HepG2 (cell line): Measurements from ENCODE around the gene TFAP2C. TPM values are rescaled to one million over a fixed set of nuclear protein-coding genes. Genes with fewer than 3 reads are reported as not detected.

Experiments
- ATAC-seq: fragments of 200-7000 bp; cut with Tn5 transposase; 3 replicates; pipeline ENCODE4 v1.9.1; 2020; ENCODE audit warnings: mild to moderate bottlenecking, moderate library complexity
- BruUV-seq: library from RNA; stranded (reverse); fragments of 400-500 nt; replicated peaks from 2 replicates; lab custom pipeline; 2021; lab: Mats Ljungman, UMichigan
- CTCF ChIA-PET: fragments of 300-600 bp; formaldehyde crosslinking; extraction: SDS; loops from one replicate; lab custom pipeline; 2021; ENCODE audit warnings: low total read pairs, inconsistent platforms, low intra/inter-chr PET ratio; lab: Yijun Ruan, JAX
- POLR2A ChIA-PET: fragments of 350-600 bp; sonication (Branson Sonifier 250); formaldehyde crosslinking; loops from one replicate; lab custom pipeline; 2020; ENCODE audit warnings: antibody characterized with exemption, inconsistent platforms; lab: Yijun Ruan, JAX
- DNase-seq: peaks from one replicate; pipeline ENCODE4 v3.0.0-alpha.2; 2015; ENCODE audit warnings: low spot score
- FAIRE-seq: peaks from 3 replicates; lab custom pipeline; 2011; peaks lifted over from hg19 to GRCh38; lab: Jason Lieb, UNC
- H2AFZ ChIP-seq: one replicate; pipeline ENCODE4 v1.6.1; 2011; ENCODE audit warnings: low read length, inconsistent platforms
- H3K27ac ChIP-seq: fragments of 300-600 bp; 3 replicates; pipeline ENCODE4 v1.8.0; 2011; ENCODE audit warnings: mixed run types, mild to moderate bottlenecking, mixed read lengths, low read length, inconsistent platforms; ENCODE audit not compliant: insufficient read depth; ENCODE audit errors: extremely low read length
- H3K27me3 ChIP-seq, 2 experiments: fragments of 200-600 bp in 1 of 2; 2 replicates in 1 of 2; 3 replicates in 1 of 2; pipeline versions ENCODE4 v1.6.0 to v1.8.0; 2011; ENCODE audit warnings: low read length in 2 of 2, mild to moderate bottlenecking in 2 of 2, moderate library complexity in 2 of 2, inconsistent platforms in 1 of 2; ENCODE audit not compliant: insufficient read depth in 2 of 2, control insufficient read depth in 1 of 2
- H3K36me3 ChIP-seq, 2 experiments: fragments of 200-600 bp in 1 of 2; replicated peaks in 1 of 2; 2 replicates in 1 of 2; 3 replicates in 1 of 2; pipeline versions ENCODE4 v1.5.1 to v1.8.0; 2011; ENCODE audit warnings: low read length in 2 of 2, inconsistent platforms in 1 of 2; ENCODE audit not compliant: insufficient read depth in 2 of 2, control insufficient read depth in 1 of 2
- H3K4me1 ChIP-seq: 2 replicates; pipeline ENCODE4 v1.5.1; 2012; ENCODE audit warnings: low read length, inconsistent platforms; ENCODE audit not compliant: insufficient read depth
- H3K4me2 ChIP-seq: 2 replicates; pipeline ENCODE4 v1.6.0; 2011; ENCODE audit warnings: low read depth, low read length, inconsistent platforms
- H3K4me3 ChIP-seq, 3 experiments: fragments of 200-600 bp in 1 of 3; sonication (generic), shearing (Covaris generic) in 1 of 3; replicated peaks in 1 of 3; 2 replicates each; pipeline ENCODE4 v1.5.1; 2011 to 2016; ENCODE audit warnings: low read length in 3 of 3, inconsistent platforms in 2 of 3, low read depth in 2 of 3, mild to moderate bottlenecking in 2 of 3, control low read depth in 1 of 3, mixed read lengths in 1 of 3; ENCODE audit not compliant: insufficient read depth in 1 of 3
- H3K79me2 ChIP-seq: one replicate; pipeline ENCODE4 v1.6.1; 2011; ENCODE audit warnings: low read length, inconsistent platforms; ENCODE audit not compliant: insufficient read depth
- H3K9ac ChIP-seq: 2 replicates; pipeline ENCODE4 v1.6.0; 2011; ENCODE audit warnings: mild to moderate bottlenecking, low read depth, low read length, inconsistent platforms; ENCODE audit not compliant: insufficient read depth
- H3K9me3 ChIP-seq: 2 replicates; pipeline ENCODE4 v1.5.1; 2012; ENCODE audit warnings: mild to moderate bottlenecking, low read length
- H4K20me1 ChIP-seq: 2 replicates; pipeline ENCODE4 v1.6.0; 2011; ENCODE audit warnings: inconsistent platforms, mild to moderate bottlenecking, low read length, moderate library complexity; ENCODE audit not compliant: insufficient read depth
- CHD4 ChIP-seq: fragments of 200-600 bp; sonication (generic); IDR thresholded peaks from 2 replicates; pipeline ENCODE4 v1.7.0; 2017; ENCODE audit warnings: mild to moderate bottlenecking, low read length, borderline replicate concordance
- EHMT2 ChIP-seq: fragments of 200-600 bp; sonication (generic); IDR thresholded peaks from 2 replicates; pipeline ENCODE4 v1.7.0; 2017; ENCODE audit warnings: antibody characterized with exemption, low read depth, low read length, borderline replicate concordance
- HNRNPLL ChIP-seq: fragments of 200-400 bp; formaldehyde crosslinking; IDR thresholded peaks from 2 replicates; pipeline ENCODE4 v1.6.1; 2017; ENCODE audit warnings: mild to moderate bottlenecking, low read depth, low read length; ENCODE audit not compliant: poor library complexity, severe bottlenecking
- MXD3 ChIP-seq: IDR thresholded peaks from 2 replicates; pipeline ENCODE4 v1.6.1; 2016; ENCODE audit warnings: mild to moderate bottlenecking, missing biosample characterization, missing genetic modification reagents
- NCOR1 ChIP-seq: fragments of 200-600 bp; sonication (generic); IDR thresholded peaks from 2 replicates; pipeline ENCODE4 v1.7.0; 2017; ENCODE audit warnings: antibody characterized with exemption, low read length, borderline replicate concordance
- STAG1 ChIP-seq: sonication (generic); formaldehyde crosslinking; IDR thresholded peaks from 2 replicates; pipeline ENCODE4 v1.4.0; 2020; ENCODE audit warnings: missing genetic modification reagents
- ZNF768 ChIP-seq: sonication (generic); formaldehyde crosslinking; IDR thresholded peaks from 2 replicates; pipeline ENCODE4 v1.4.0; 2020; ENCODE audit warnings: missing genetic modification reagents
- WGBS: methylation state at CpG from one replicate; pipeline ENCODE4 v1.1.6; 2017; ENCODE audit warnings: low lambda C conversion rate; 5-methylcytosine and 5-hydroxymethylcytosine counted together
- in situ Hi-C: cut with HindIII; loops from 2 replicates; pipeline ENCODE4 v1.10.0; 2017; ENCODE audit warnings: low pct_unique_long_range_greater_than_20kb; ENCODE audit not compliant: extremely low pct_ligation_motif_present
- intact Hi-C: fragments of 100-400 bp; cut with micrococcal nuclease; formaldehyde crosslinking; loops from one replicate; pipeline ENCODE4 v1.10.0; 2022; ENCODE audit not compliant: unreplicated experiment
- polyA plus RNA-seq, 8 experiments: library from polyadenylated mRNA; depleted of rRNA in 3 of 8; stranded (reverse) in 7 of 8; unstranded in 1 of 8; fragments of >200 nt; fragmentation: Illumina TruSeq in 4 of 8; extraction: Trizol in 4 of 8; gene quantifications; 2 replicates each; pipeline versions ENCODE4 v1.2.1 to v1.2.3, GENCODE V29; 2011 to 2016; ENCODE audit warnings: low read depth in 4 of 8, missing spikeins in 1 of 8, mixed read lengths in 1 of 8; ENCODE audit not compliant: insufficient read depth in 1 of 8
- total RNA-seq, 5 experiments: library from RNA; depleted of rRNA; stranded (reverse); fragments of >200 nt; fragmentation: Illumina TruSeq; extraction: Trizol; gene quantifications; 2 replicates each; pipeline ENCODE4 v1.2.3, GENCODE V29; 2016; ENCODE audit warnings: low read depth in 1 of 5
- TF ChIP-seq, protein P1 (sequence below): sonication (generic); formaldehyde crosslinking; IDR thresholded peaks from 2 replicates; pipeline ENCODE4 v1.5.0; 2020; ENCODE audit warnings: mild to moderate bottlenecking, missing genetic modification reagents, moderate library complexity
- TF ChIP-seq, protein P2 (sequence below): sonication (generic); formaldehyde crosslinking; IDR thresholded peaks from 2 replicates; pipeline ENCODE4 v1.4.0; 2020; ENCODE audit warnings: missing genetic modification reagents

Gene TFAP2C
- total and polyA plus RNA-seq, 2 of the 13 experiments (the other 11 are each of a cell fraction or from before 2014, with no cell fraction given) = not detected

DNA sequence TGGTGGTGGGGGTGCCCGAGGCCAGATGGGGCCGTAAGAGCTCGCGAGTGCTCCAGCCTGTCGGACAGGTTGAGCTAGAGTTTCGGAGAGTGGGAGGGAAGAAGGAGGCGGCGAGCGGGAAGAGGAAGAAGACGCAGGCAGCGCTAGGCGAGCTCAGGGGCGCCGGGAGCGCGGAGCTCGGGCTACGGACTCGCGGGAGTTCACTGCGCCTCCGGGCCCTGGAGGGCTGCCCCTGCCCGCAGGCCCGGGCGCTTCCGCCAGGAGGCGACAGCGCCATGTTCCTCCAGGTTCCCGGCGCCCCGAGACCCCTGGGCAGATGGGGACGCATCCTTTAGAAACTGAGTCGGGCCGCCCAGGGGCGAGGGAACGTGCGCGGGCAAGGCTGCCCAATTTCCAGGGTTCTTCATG is 984 bp downstream of the TFAP2C start:
- in situ Hi-C loops = no loop called here
- Histone ChIP-seq H3K79me2 (no peaks in the 10 kb centered on the region), H3K27ac (no peak overlapping the region), H3K4me3 (no peak overlapping the region), H2AFZ (no peak overlapping the region), H3K4me1 (no peaks in the 10 kb centered on the region), H3K9me3 (no peaks in the 10 kb centered on the region), H4K20me1 (peaks cover 4% of the 10 kb centered on the region; the same call in 1 of the 2 replicates), H3K27me3 (peaks cover 11 to 95% of the 10 kb centered on the region in 2 experiments), H3K36me3 (no peaks in the 10 kb centered on the region), H3K4me2 (no peak overlapping the region), H3K9ac (no peak overlapping the region)
- ChIA-PET CTCF (no interaction called here), POLR2A (no interaction called here)
- intact Hi-C loops = no loop called here
- FAIRE-seq (no peak), ATAC-seq (peak; percentile 36), DNase-seq (no peak)
- TF ChIP-seq MXD3 (no peak), EHMT2 (no peak), HNRNPLL (peak; percentile 30), STAG1 (CRISPR knock-in tag) (peak; percentile 53), NCOR1 (no peak), ZNF768 (CRISPR knock-in tag) (peak; percentile 10; the same call in 1 of the 2 replicates), CHD4 (no peak)
- TF ChIP-seq, protein P1, sequence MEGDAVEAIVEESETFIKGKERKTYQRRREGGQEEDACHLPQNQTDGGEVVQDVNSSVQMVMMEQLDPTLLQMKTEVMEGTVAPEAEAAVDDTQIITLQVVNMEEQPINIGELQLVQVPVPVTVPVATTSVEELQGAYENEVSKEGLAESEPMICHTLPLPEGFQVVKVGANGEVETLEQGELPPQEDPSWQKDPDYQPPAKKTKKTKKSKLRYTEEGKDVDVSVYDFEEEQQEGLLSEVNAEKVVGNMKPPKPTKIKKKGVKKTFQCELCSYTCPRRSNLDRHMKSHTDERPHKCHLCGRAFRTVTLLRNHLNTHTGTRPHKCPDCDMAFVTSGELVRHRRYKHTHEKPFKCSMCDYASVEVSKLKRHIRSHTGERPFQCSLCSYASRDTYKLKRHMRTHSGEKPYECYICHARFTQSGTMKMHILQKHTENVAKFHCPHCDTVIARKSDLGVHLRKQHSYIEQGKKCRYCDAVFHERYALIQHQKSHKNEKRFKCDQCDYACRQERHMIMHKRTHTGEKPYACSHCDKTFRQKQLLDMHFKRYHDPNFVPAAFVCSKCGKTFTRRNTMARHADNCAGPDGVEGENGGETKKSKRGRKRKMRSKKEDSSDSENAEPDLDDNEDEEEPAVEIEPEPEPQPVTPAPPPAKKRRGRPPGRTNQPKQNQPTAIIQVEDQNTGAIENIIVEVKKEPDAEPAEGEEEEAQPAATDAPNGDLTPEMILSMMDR (CRISPR knock-in tag) = peak; percentile 44
- TF ChIP-seq, protein P2, sequence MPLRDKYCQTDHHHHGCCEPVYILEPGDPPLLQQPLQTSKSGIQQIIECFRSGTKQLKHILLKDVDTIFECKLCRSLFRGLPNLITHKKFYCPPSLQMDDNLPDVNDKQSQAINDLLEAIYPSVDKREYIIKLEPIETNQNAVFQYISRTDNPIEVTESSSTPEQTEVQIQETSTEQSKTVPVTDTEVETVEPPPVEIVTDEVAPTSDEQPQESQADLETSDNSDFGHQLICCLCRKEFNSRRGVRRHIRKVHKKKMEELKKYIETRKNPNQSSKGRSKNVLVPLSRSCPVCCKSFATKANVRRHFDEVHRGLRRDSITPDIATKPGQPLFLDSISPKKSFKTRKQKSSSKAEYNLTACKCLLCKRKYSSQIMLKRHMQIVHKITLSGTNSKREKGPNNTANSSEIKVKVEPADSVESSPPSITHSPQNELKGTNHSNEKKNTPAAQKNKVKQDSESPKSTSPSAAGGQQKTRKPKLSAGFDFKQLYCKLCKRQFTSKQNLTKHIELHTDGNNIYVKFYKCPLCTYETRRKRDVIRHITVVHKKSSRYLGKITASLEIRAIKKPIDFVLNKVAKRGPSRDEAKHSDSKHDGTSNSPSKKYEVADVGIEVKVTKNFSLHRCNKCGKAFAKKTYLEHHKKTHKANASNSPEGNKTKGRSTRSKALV (CRISPR knock-in tag) = 0 out of 2 replicates have a peak, but pooled peaks have one; percentile 41
- no TSS peak for BruUV-seq
- 59% methylated on average over 32 of the region's 38 CpGs for WGBS
